ENCODE results near the gene GSN. TPM values are rescaled to one million over a fixed set of nuclear protein-coding genes. Genes with fewer than 3 reads are reported as not detected.

The GSN gene
- total RNA-seq, 1 experiment from 2014 or later, result 278 TPM

- no TSS peak for BruUV-seq (replicated peaks)
- ChIA-PET CTCF (no interaction called here), POLR2A (interaction anchor here (0.5 kb wide), 1 partner anchor 133 kb away, joined by 5 read pairs; no protein-coding TSS in a partner anchor)
- Histone ChIP-seq H3K27me3 (ENCODE audit: control insufficient read depth, insufficient read depth, low read length) (no peaks in the 10 kb centered on the region), H3K4me1 (ENCODE audit: control insufficient read depth, insufficient read depth, low read length) (peaks cover 2% of the 10 kb centered on the region; the same call in 1 of the 2 replicates), H3K4me3 (ENCODE audit: low read depth in 2 of 2, low read length in 2 of 2) (no peak overlapping the region), H3K9me3 (ENCODE audit: control insufficient read depth, insufficient read depth, low read depth, low read length) (no peaks in the 10 kb centered on the region), H3K36me3 (ENCODE audit: control insufficient read depth, insufficient read depth, low read length) (peaks cover 12% of the 10 kb centered on the region), H3K27ac (ENCODE audit: low read length) (no peak overlapping the region)
- in situ Hi-C loops (cut with HindIII; ENCODE audit: low pct_unique_long_range_greater_than_20kb, low sequenced_read_pairs), result no loop called here
- DNase-seq (ENCODE audit: low read depth, low spot score) (no peak), ATAC-seq (no peak)
- TF ChIP-seq TCF7L2 (IDR thresholded peaks at IDR 0.05; ENCODE audit: low read depth, low read length), result no peak
- no peak for TF ChIP-seq POLR2AphosphoS5 (IDR thresholded peaks at IDR 0.05; ENCODE audit: low read depth, low read length)
- no peak for TF ChIP-seq REST (IDR thresholded peaks at IDR 0.05; ENCODE audit: insufficient read depth in 1 of 2, low read depth in 2 of 2, low read length in 1 of 2)
- TF ChIP-seq, protein P1, sequence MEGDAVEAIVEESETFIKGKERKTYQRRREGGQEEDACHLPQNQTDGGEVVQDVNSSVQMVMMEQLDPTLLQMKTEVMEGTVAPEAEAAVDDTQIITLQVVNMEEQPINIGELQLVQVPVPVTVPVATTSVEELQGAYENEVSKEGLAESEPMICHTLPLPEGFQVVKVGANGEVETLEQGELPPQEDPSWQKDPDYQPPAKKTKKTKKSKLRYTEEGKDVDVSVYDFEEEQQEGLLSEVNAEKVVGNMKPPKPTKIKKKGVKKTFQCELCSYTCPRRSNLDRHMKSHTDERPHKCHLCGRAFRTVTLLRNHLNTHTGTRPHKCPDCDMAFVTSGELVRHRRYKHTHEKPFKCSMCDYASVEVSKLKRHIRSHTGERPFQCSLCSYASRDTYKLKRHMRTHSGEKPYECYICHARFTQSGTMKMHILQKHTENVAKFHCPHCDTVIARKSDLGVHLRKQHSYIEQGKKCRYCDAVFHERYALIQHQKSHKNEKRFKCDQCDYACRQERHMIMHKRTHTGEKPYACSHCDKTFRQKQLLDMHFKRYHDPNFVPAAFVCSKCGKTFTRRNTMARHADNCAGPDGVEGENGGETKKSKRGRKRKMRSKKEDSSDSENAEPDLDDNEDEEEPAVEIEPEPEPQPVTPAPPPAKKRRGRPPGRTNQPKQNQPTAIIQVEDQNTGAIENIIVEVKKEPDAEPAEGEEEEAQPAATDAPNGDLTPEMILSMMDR (IDR thresholded peaks at IDR 0.05), result no peak
- no peak for TF ChIP-seq SIN3A (IDR thresholded peaks at IDR 0.05; ENCODE audit: borderline replicate concordance, insufficient read depth, low read depth, low read length)
- intact Hi-C loops (cut with micrococcal nuclease; ENCODE audit: unreplicated experiment), result no loop called here
These were observed 59.1 kb downstream of the GSN start for GRCh38 chr9:121326901-121327613.

- H3K27ac ChIP-seq (ENCODE audit: low read length), result no peak overlapping the region
- TF ChIP-seq, protein P1 (IDR thresholded peaks at IDR 0.05), result no peak
These were observed 60.5 kb downstream of the GSN start for GRCh38 chr9:121328476-121328875.

More at GRCh38 chr9:121328476-121328875, 60.5 kb downstream of the GSN start:
- H3K9me3 ChIP-seq (ENCODE audit: control insufficient read depth, insufficient read depth, low read depth, low read length), result no peaks in the 10 kb centered on the region
- intact Hi-C loops (cut with micrococcal nuclease; ENCODE audit: unreplicated experiment), result no loop called here
- ChIA-PET POLR2A (no interaction called here), CTCF (no interaction called here)
- in situ Hi-C loops (cut with HindIII; ENCODE audit: low pct_unique_long_range_greater_than_20kb, low sequenced_read_pairs), result no loop called here
- no peaks in the 10 kb centered on the region for H3K4me1 ChIP-seq (ENCODE audit: control insufficient read depth, insufficient read depth, low read length)
- no TSS peak for BruUV-seq (replicated peaks)
- H3K27me3 ChIP-seq (ENCODE audit: control insufficient read depth, insufficient read depth, low read length), result no peaks in the 10 kb centered on the region
- ATAC-seq (no peak), DNase-seq (ENCODE audit: low read depth, low spot score) (no peak)
- H3K4me3 ChIP-seq (ENCODE audit: low read depth in 2 of 2, low read length in 2 of 2), result no peak overlapping the region
- peaks cover 8% of the 10 kb centered on the region for H3K36me3 ChIP-seq (ENCODE audit: control insufficient read depth, insufficient read depth, low read length)
